Lower leg skin (tissue), 4 donors: ENCODE results near the gene SULT4A1. TPM values are rescaled to one million over a fixed set of nuclear protein-coding genes. Genes with fewer than 3 reads are reported as not detected.

Source experiments
- DNase-seq, 2 donors: peaks; one replicate each; pipeline ENCODE4 v3.0.0-alpha.2; 2019; ENCODE audit warnings: low spot score in 2 of 2
- H3K4me3 ChIP-seq: fragments of 200-600 bp; sonication (generic); 2 replicates; pipeline ENCODE4 v1.5.1; 2017; ENCODE audit warnings: mild to moderate bottlenecking, low read depth; ENCODE audit not compliant: poor library complexity, severe bottlenecking
- POLR2A ChIP-seq, 2 donors: fragments of 450-650 bp; IDR thresholded peaks; one replicate each; pipeline ENCODE4 v1.6.1; 2016 to 2017; ENCODE audit warnings: antibody characterized with exemption in 2 of 2, mild to moderate bottlenecking in 1 of 2, moderate library complexity in 1 of 2
- WGBS, 2 donors: methylation state at CpG; one replicate each; pipeline ENCODE4 v1.1.5; 2018; 5-methylcytosine and 5-hydroxymethylcytosine counted together
- intact Hi-C: fragments of 100-400 bp; cut with DNase I; formaldehyde crosslinking; loops from one replicate; pipeline ENCODE4 v1.15.0; 2023; ENCODE audit warnings: low total_unique reads
- total RNA-seq, 4 donors: library from RNA; depleted of rRNA; stranded (reverse); fragments of >200 nt; gene quantifications; one replicate each; pipeline ENCODE4 v1.1.0, GENCODE V29; 2016
- TF ChIP-seq, protein P1 (sequence below), 3 donors: fragments of 450-650 bp; IDR thresholded peaks; one replicate each; pipeline ENCODE4 v1.5.1; 2016; ENCODE audit warnings: antibody characterized with exemption in 3 of 3, mild to moderate bottlenecking in 3 of 3, moderate library complexity in 2 of 3

The SULT4A1 gene
- total RNA-seq, 4 donors from 2014 or later, result not detected

DNA sequence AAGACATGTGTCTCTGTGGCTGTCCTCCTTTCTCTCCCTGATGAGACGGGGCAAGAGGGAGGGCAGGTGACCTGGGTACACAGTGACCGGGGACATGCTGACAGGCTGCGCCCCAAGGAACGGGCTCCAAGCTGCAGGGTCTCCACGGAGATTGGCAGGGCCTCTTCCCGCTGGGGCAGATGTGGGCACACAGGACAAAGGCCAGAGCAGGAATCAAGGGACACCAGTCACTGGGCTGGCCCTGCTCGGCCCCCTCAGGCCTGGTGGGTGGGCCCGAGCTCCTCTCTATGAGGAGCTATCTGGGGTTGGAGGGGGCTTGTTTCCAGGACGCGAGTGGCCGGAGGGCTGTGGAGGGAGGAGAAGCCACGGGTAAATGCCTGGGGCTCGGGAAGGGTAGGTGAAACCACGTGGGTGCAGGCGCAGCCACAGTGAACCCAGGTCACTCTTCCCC, 18.3 kb upstream of the SULT4A1 start:
- 79 to 86% methylated on average over 15 of the region's 15 CpGs for WGBS, 2 donors
- intact Hi-C loops, result no loop called here
- no peak for DNase-seq
- no peak for TF ChIP-seq POLR2A (IDR thresholded peaks at IDR 0.05)
- TF ChIP-seq, protein P1, sequence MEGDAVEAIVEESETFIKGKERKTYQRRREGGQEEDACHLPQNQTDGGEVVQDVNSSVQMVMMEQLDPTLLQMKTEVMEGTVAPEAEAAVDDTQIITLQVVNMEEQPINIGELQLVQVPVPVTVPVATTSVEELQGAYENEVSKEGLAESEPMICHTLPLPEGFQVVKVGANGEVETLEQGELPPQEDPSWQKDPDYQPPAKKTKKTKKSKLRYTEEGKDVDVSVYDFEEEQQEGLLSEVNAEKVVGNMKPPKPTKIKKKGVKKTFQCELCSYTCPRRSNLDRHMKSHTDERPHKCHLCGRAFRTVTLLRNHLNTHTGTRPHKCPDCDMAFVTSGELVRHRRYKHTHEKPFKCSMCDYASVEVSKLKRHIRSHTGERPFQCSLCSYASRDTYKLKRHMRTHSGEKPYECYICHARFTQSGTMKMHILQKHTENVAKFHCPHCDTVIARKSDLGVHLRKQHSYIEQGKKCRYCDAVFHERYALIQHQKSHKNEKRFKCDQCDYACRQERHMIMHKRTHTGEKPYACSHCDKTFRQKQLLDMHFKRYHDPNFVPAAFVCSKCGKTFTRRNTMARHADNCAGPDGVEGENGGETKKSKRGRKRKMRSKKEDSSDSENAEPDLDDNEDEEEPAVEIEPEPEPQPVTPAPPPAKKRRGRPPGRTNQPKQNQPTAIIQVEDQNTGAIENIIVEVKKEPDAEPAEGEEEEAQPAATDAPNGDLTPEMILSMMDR (IDR thresholded peaks at IDR 0.05), result no peak
- H3K4me3 ChIP-seq, result no peak overlapping the region

DNA sequence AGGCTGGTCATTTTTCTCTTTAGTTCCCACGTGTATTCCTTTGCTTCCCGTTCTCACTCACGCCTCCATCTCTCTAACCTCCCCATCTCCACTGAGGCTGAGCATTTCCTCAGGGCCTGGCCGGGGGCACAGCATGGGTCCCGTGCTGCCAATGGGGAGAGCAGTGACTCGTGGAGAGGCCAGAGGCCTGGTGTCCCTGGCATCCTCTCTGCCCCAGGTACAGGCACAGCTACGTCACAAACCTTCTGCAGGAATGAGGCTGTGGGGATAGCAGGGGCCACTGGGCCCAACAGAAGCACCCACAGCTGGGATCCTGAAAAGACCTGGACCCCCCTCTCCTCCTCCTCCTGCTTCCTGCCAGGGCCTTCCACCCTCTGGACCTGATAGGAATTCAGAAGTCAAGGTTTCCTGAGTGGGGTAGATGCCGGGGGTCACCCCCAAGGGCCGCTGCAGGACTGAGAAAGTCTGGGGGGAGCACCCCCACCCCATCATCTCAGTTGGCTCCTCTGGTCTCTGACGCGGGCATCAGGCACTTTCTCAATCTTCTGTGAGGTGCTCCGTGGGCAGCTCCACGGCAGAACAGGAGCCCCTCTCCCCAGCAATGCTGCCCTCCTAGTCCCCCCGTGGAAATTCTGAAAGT, 17.7 kb upstream of the SULT4A1 start:
- intact Hi-C loops, result no loop called here
- TF ChIP-seq, protein P1 (IDR thresholded peaks at IDR 0.05), result no peak
- no peak for TF ChIP-seq POLR2A (IDR thresholded peaks at IDR 0.05)
- DNase-seq, result no peak
- 73 to 81% methylated on average over 10 to 14 of the region's 14 CpGs for WGBS, 2 donors
- no peak overlapping the region for H3K4me3 ChIP-seq

DNA sequence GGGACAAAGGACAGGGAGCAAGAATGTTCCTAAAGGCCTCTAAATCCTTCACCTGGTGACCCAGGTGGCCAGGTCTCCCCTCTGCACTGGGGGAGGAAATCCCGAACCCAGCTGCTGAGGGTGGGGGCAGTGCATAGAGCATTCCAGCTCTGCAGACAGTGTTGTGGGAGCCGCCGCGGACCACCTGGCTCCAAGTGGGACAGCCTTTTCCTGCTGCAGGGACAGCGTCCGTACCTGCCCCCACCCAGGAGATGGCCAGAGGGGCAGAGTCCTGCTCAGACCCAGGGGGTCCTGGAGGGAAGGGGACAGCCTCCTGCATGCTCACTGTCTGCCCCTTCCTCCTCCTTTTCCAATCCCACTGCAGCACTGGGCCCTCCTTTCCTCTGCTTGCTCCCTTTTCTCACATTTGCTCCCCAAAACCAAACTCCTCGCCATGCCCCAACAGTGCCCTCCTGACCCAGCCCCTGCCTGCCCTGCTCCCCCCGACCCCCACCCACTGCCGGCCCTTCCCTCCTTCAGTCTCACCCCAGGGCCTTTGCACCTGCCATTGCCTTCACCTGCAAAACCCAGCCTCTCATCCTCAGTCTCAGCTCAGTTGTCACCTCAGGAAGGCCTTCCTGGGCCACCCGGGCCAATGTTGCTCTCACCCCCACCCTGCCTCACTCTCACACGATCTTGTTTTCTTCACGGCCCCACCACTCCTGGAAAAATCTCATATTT, 16.7 kb upstream of the SULT4A1 start:
- TF ChIP-seq, protein P1 (IDR thresholded peaks at IDR 0.05), result no peak
- intact Hi-C loops, result no loop called here
- no peak overlapping the region for H3K4me3 ChIP-seq
- no peak for DNase-seq
- 63 to 67% methylated on average over 10 to 12 of the region's 12 CpGs for WGBS, 2 donors

DNA sequence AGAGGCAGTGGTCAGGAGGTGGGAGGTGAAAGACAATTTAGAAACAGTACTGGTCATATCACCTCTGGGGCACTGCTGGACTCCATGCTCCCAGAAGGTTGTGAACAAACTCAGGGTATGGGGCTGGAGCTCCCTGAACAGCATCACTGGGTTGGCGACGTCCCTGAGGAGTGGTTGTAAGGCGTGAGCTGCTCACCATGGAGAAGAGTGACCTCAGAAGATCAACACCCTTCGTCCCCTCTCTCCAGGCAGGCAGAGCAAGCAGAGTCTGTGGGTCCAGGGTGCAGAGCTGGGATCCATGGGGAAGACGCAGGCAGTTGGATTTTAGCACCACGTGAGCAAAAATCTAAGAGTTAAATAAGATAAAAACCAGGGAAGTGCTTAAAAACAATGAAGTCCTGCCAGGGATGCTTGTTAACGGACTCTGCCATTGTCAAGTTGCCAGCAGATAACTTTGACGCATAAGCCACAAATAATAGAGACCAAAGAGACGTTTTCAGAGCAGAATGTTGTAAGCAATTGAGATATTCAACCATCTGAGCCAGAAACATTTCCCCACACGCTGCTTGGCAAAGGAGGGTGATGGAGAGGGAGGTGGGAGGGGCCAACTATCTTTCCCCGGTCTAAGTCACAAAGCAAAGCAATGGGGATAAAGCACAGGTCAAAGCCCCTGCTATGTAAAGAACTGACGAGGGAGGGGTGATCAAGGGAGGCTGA, 15.9 kb upstream of the SULT4A1 start:
- 48 to 53% methylated on average over 12 of the region's 12 CpGs for WGBS, 2 donors
- no peak overlapping the region for H3K4me3 ChIP-seq
- no peak for DNase-seq
- TF ChIP-seq, protein P1 (IDR thresholded peaks at IDR 0.05), result no peak
- no peak for TF ChIP-seq POLR2A (IDR thresholded peaks at IDR 0.05)
- intact Hi-C loops, result no loop called here

DNA sequence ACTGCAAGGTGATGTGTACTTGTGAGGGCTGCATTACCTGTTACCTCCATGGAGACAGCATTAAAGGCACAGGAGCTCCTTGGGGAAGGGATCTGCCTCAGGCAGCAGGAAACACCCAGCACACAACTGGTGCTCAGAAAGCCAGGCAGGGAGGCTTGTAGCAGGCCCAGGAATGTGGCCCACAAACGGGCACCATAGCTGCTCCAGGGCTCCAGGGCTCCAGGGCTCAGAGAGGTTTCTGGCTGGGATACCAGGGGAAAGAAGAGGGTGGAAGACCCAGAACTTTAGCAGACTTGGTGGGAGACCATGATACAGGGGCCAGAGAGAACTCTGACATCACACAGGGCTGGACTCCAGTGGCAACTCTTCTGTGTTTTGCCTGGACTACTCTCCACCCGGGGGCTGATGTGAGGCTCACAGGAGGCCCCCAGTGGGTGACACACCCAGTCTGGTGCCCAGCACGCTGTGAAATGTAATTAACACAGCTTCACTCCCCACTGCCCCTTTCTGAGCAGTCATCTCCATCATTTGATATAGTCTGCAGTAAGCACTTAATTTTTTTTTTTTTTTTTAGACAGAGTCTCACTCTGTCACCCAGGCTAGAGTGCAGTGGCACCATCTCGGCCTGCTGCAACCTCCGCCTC, 14.7 kb upstream of the SULT4A1 start:
- peak in 1 of 2 donors; percentile 43 for DNase-seq
- WGBS, 2 donors, result 65 to 75% methylated on average over 5 of the region's 5 CpGs
- intact Hi-C loops, result no loop called here
- H3K4me3 ChIP-seq, result no peak overlapping the region
- TF ChIP-seq, protein P1 (IDR thresholded peaks at IDR 0.05), result no peak
- TF ChIP-seq POLR2A (IDR thresholded peaks at IDR 0.05), result no peak
